Measurements from ENCODE around the gene ANKRD10. TPM values are rescaled to one million over a fixed set of nuclear protein-coding genes. Genes with fewer than 3 reads are reported as not detected.

Gene ANKRD10
- total RNA-seq, 1 experiment from 2014 or later, result 219 TPM

DNA sequence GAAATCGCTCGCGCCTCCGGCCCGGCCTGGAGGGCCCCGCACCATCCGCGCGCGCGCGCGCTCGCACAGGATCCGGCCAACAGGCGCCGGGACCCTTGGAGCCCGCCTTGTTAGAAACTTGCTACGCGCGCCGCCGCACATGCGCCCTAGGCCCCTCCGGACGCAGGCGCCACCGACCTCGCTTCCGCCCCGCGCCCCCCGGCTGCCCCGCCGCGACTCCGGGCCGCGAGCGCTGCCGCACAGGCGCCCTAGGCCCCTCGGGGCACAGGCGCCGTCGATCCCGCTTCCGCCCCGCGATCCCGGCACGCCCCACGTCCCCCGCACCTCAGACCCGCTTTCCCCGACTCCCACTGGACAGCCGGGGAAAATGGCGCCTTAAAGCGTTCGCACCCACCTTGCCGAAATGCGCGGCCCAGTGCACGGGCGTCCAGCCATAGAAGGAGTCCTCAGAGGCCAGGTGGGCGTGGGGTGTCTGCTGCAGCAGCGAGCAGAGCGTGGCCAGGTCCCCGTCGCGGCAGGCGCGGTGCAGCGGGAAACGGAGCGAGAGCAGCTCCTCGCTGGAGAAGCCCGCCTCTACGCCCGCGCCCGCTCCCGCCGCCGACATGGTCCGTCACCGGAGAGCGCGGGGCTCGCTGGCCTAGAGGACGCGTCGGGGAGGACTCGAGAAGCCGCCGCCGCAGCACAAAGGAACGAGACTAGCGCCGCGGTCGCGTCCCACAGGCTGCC, 375 bp downstream of the ANKRD10 start (continued):
- TF ChIP-seq, protein P1, sequence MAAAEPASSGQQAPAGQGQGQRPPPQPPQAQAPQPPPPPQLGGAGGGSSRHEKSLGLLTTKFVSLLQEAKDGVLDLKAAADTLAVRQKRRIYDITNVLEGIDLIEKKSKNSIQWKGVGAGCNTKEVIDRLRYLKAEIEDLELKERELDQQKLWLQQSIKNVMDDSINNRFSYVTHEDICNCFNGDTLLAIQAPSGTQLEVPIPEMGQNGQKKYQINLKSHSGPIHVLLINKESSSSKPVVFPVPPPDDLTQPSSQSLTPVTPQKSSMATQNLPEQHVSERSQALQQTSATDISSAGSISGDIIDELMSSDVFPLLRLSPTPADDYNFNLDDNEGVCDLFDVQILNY (CRISPR knock-in tag; IDR thresholded peaks at IDR 0.05), result peak; percentile 25; the same call in 1 of the 2 replicates
- TF ChIP-seq KAT7 (CRISPR knock-in tag; IDR thresholded peaks at IDR 0.05; ENCODE audit: borderline replicate concordance), result peak; percentile 99
- TF ChIP-seq FOXP1 (CRISPR knock-in tag; IDR thresholded peaks at IDR 0.05; ENCODE audit: borderline replicate concordance), result peak; percentile 45; the same call in 1 of the 2 replicates
- 0 out of 2 replicates have a peak, but pooled peaks have one; percentile 23 for TF ChIP-seq CREB1 (CRISPR knock-in tag; IDR thresholded peaks at IDR 0.05)
- TF ChIP-seq, protein P2, sequence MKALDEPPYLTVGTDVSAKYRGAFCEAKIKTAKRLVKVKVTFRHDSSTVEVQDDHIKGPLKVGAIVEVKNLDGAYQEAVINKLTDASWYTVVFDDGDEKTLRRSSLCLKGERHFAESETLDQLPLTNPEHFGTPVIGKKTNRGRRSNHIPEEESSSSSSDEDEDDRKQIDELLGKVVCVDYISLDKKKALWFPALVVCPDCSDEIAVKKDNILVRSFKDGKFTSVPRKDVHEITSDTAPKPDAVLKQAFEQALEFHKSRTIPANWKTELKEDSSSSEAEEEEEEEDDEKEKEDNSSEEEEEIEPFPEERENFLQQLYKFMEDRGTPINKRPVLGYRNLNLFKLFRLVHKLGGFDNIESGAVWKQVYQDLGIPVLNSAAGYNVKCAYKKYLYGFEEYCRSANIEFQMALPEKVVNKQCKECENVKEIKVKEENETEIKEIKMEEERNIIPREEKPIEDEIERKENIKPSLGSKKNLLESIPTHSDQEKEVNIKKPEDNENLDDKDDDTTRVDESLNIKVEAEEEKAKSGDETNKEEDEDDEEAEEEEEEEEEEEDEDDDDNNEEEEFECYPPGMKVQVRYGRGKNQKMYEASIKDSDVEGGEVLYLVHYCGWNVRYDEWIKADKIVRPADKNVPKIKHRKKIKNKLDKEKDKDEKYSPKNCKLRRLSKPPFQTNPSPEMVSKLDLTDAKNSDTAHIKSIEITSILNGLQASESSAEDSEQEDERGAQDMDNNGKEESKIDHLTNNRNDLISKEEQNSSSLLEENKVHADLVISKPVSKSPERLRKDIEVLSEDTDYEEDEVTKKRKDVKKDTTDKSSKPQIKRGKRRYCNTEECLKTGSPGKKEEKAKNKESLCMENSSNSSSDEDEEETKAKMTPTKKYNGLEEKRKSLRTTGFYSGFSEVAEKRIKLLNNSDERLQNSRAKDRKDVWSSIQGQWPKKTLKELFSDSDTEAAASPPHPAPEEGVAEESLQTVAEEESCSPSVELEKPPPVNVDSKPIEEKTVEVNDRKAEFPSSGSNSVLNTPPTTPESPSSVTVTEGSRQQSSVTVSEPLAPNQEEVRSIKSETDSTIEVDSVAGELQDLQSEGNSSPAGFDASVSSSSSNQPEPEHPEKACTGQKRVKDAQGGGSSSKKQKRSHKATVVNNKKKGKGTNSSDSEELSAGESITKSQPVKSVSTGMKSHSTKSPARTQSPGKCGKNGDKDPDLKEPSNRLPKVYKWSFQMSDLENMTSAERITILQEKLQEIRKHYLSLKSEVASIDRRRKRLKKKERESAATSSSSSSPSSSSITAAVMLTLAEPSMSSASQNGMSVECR (CRISPR knock-in tag; IDR thresholded peaks at IDR 0.05; ENCODE audit: borderline replicate concordance), result 0 out of 2 replicates have a peak, but pooled peaks have one; percentile 83
- TF ChIP-seq SMAD3 (CRISPR knock-in tag; IDR thresholded peaks at IDR 0.05; ENCODE audit: borderline replicate concordance), result peak; percentile 23; the same call in 1 of the 2 replicates
- peak; percentile 64; the same call in 1 of the 2 replicates for TF ChIP-seq TEAD4 (CRISPR knock-in tag; IDR thresholded peaks at IDR 0.05)
- TF ChIP-seq RELA (CRISPR knock-in tag; IDR thresholded peaks at IDR 0.05; ENCODE audit: borderline replicate concordance), result peak; percentile 80; the same call in 1 of the 2 replicates
- TF ChIP-seq NFYB (CRISPR knock-in tag; conservative IDR thresholded peaks at IDR 0.05; ENCODE audit: low read depth), result 0 out of 2 replicates have a peak, but pooled peaks have one; percentile 1
- TF ChIP-seq, protein P3, sequence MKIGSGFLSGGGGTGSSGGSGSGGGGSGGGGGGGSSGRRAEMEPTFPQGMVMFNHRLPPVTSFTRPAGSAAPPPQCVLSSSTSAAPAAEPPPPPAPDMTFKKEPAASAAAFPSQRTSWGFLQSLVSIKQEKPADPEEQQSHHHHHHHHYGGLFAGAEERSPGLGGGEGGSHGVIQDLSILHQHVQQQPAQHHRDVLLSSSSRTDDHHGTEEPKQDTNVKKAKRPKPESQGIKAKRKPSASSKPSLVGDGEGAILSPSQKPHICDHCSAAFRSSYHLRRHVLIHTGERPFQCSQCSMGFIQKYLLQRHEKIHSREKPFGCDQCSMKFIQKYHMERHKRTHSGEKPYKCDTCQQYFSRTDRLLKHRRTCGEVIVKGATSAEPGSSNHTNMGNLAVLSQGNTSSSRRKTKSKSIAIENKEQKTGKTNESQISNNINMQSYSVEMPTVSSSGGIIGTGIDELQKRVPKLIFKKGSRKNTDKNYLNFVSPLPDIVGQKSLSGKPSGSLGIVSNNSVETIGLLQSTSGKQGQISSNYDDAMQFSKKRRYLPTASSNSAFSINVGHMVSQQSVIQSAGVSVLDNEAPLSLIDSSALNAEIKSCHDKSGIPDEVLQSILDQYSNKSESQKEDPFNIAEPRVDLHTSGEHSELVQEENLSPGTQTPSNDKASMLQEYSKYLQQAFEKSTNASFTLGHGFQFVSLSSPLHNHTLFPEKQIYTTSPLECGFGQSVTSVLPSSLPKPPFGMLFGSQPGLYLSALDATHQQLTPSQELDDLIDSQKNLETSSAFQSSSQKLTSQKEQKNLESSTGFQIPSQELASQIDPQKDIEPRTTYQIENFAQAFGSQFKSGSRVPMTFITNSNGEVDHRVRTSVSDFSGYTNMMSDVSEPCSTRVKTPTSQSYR (CRISPR knock-in tag; IDR thresholded peaks at IDR 0.05), result 0 out of 2 replicates have a peak, but pooled peaks have one; percentile 36
- TF ChIP-seq NFATC4 (CRISPR knock-in tag; IDR thresholded peaks at IDR 0.05), result peak; percentile 66; the same call in 1 of the 2 replicates
- TF ChIP-seq, protein P4, sequence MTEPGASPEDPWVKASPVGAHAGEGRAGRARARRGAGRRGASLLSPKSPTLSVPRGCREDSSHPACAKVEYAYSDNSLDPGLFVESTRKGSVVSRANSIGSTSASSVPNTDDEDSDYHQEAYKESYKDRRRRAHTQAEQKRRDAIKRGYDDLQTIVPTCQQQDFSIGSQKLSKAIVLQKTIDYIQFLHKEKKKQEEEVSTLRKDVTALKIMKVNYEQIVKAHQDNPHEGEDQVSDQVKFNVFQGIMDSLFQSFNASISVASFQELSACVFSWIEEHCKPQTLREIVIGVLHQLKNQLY (CRISPR knock-in tag; IDR thresholded peaks at IDR 0.05), result no peak
- TF ChIP-seq NR2C2 (CRISPR knock-in tag; IDR thresholded peaks at IDR 0.05), result no peak
- TF ChIP-seq, protein P5, sequence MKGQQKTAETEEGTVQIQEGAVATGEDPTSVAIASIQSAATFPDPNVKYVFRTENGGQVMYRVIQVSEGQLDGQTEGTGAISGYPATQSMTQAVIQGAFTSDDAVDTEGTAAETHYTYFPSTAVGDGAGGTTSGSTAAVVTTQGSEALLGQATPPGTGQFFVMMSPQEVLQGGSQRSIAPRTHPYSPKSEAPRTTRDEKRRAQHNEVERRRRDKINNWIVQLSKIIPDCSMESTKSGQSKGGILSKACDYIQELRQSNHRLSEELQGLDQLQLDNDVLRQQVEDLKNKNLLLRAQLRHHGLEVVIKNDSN (CRISPR knock-in tag; IDR thresholded peaks at IDR 0.05), result peak; percentile 22; the same call in 1 of the 2 replicates
- peak; percentile 67 for TF ChIP-seq FOXK1 (CRISPR knock-in tag; IDR thresholded peaks at IDR 0.05)
- TF ChIP-seq, protein P6, sequence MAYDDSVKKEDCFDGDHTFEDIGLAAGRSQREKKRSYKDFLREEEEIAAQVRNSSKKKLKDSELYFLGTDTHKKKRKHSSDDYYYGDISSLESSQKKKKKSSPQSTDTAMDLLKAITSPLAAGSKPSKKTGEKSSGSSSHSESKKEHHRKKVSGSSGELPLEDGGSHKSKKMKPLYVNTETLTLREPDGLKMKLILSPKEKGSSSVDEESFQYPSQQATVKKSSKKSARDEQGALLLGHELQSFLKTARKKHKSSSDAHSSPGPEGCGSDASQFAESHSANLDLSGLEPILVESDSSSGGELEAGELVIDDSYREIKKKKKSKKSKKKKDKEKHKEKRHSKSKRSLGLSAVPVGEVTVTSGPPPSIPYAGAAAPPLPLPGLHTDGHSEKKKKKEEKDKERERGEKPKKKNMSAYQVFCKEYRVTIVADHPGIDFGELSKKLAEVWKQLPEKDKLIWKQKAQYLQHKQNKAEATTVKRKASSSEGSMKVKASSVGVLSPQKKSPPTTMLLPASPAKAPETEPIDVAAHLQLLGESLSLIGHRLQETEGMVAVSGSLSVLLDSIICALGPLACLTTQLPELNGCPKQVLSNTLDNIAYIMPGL (CRISPR knock-in tag; IDR thresholded peaks at IDR 0.05), result peak; percentile 65; the same call in 1 of the 2 replicates
- TF ChIP-seq OVOL2 (CRISPR knock-in tag; IDR thresholded peaks at IDR 0.05; ENCODE audit: borderline replicate concordance), result no peak
- TF ChIP-seq, protein P7, sequence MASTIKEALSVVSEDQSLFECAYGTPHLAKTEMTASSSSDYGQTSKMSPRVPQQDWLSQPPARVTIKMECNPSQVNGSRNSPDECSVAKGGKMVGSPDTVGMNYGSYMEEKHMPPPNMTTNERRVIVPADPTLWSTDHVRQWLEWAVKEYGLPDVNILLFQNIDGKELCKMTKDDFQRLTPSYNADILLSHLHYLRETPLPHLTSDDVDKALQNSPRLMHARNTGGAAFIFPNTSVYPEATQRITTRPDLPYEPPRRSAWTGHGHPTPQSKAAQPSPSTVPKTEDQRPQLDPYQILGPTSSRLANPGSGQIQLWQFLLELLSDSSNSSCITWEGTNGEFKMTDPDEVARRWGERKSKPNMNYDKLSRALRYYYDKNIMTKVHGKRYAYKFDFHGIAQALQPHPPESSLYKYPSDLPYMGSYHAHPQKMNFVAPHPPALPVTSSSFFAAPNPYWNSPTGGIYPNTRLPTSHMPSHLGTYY (CRISPR knock-in tag; IDR thresholded peaks at IDR 0.05), result no peak
- TF ChIP-seq ZNF416 (CRISPR knock-in tag; IDR thresholded peaks at IDR 0.05), result no peak; the same call in 1 of the 2 replicates
- no peak for TF ChIP-seq JAZF1 (CRISPR knock-in tag; IDR thresholded peaks at IDR 0.05)
- TF ChIP-seq ZNF219 (CRISPR knock-in tag; IDR thresholded peaks at IDR 0.05; ENCODE audit: borderline replicate concordance), result 0 out of 2 replicates have a peak, but pooled peaks have one; percentile 73
- TF ChIP-seq, protein P8, sequence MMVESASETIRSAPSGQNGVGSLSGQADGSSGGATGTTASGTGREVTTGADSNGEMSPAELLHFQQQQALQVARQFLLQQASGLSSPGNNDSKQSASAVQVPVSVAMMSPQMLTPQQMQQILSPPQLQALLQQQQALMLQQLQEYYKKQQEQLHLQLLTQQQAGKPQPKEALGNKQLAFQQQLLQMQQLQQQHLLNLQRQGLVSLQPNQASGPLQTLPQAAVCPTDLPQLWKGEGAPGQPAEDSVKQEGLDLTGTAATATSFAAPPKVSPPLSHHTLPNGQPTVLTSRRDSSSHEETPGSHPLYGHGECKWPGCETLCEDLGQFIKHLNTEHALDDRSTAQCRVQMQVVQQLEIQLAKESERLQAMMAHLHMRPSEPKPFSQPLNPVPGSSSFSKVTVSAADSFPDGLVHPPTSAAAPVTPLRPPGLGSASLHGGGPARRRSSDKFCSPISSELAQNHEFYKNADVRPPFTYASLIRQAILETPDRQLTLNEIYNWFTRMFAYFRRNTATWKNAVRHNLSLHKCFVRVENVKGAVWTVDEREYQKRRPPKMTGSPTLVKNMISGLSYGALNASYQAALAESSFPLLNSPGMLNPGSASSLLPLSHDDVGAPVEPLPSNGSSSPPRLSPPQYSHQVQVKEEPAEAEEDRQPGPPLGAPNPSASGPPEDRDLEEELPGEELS (CRISPR knock-in tag; IDR thresholded peaks at IDR 0.05), result peak; percentile 92
- peak; percentile 22; the same call in 1 of the 2 replicates for TF ChIP-seq ETV6 (CRISPR knock-in tag; IDR thresholded peaks at IDR 0.05)
